ENCODE measurements around the gene ANO6.

The ANO6 gene

DNA sequence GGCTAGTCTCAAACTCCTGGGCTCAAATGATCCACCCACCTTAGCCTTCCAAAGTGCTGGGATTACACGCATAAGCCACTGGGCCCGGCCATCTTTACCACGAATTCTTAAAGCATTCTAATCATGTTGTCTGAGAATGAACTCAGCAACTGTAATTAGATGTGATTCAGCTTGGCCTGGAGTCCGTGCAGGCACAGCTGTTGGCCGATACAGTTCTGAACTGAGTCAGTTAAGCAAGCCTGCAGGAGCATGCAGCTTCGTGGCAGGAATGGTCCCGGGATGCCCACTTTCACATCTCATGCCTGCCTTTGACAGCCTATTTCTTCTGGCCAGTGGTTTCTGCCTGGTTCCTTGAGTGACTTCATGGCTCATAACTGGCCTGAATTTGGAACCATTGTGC lies 194.1 kb downstream of the ANO6 start:
- DNase-seq = no peak
- in situ Hi-C loops (cut with HindIII; ENCODE audit: low pct_ligation_motif_present, low pct_unique_long_range_greater_than_20kb, low sequenced_read_pairs) = no loop called here

DNA sequence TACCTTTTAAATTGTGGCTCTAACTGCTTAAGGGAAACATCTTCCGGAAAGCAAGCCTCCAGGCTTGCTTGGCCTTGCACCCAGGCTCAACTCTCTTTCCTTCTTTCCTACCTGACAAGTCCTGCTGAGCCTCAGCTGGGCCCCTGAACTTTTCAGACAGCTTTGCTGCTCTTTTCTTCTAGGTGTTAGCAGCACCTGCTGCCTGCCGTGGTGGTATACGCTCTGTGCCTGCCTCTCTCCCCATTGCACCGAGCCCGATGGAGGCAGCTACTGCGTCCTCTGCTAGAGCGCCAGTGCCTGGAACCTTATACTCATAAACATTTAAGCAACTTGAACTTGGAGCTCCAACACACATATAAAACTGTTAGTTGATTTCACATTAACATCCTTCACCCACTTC lies 195.7 kb downstream of the ANO6 start:
- in situ Hi-C loops (cut with HindIII; ENCODE audit: low pct_ligation_motif_present, low pct_unique_long_range_greater_than_20kb, low sequenced_read_pairs) = no loop called here
- no peak for DNase-seq

DNA sequence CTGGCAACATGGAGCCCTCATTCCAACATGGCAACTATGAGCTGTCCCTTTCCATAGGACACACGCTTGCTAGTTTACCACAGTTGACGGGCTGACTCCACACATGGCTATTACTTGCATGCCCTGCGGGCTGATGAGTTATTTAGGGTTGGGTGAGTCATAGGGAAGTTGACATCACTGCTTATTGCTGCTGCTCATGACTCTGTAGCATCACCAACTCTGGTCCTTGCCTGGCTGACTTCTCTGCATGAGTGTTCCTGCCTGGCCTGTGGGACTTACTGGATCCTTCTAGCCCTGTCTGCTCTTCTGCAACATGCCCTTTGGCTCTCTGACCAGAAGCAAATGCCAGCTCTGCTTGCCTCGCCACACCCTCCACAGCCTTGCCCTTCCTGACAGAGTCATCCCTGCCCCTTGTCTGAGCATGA lies 199.5 kb downstream of the ANO6 start:
- DNase-seq = peak; percentile 100
- in situ Hi-C loops (cut with HindIII; ENCODE audit: low pct_ligation_motif_present, low pct_unique_long_range_greater_than_20kb, low sequenced_read_pairs) = no loop called here

DNA sequence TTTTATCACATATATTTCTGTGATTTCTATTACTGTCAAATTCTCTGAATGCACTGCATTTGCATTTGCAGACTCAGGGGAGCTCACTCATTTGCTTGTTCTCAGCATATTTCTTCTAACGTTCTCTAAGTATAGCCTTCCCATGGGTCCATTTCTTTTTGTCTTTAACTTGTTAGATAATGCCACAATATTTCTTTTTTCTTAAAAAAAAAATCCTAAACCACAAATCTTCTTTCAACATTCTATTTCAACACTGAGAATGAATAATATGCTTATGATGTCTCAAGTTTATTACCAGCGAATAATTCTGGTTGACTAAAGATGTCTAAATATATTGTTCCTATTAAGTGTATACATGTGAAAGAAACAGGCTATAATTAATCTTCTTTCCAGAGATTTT lies 200.2 kb downstream of the ANO6 start:
- in situ Hi-C loops (cut with HindIII; ENCODE audit: low pct_ligation_motif_present, low pct_unique_long_range_greater_than_20kb, low sequenced_read_pairs) = no loop called here
- DNase-seq = no peak

DNA sequence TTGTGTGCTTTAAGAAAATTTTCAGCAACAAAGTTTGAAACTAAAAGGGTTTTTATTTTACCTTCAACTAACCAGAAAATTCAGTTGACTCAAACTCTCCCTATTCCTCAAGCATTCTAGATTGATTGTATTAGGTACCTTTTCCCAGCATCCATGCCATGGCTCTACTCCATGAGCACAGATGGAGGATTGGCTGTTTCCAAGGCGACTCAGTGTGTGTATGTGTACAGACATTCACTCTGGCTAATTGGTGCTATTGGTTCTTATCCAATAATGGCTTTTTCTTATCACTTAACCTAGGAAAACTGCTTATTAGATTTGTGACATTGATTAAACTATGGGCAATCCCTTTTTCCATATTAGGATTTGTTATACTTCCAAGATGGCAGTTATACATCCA lies 202.6 kb downstream of the ANO6 start:
- in situ Hi-C loops (cut with HindIII; ENCODE audit: low pct_ligation_motif_present, low pct_unique_long_range_greater_than_20kb, low sequenced_read_pairs) = no loop called here
- no peak for DNase-seq

DNA sequence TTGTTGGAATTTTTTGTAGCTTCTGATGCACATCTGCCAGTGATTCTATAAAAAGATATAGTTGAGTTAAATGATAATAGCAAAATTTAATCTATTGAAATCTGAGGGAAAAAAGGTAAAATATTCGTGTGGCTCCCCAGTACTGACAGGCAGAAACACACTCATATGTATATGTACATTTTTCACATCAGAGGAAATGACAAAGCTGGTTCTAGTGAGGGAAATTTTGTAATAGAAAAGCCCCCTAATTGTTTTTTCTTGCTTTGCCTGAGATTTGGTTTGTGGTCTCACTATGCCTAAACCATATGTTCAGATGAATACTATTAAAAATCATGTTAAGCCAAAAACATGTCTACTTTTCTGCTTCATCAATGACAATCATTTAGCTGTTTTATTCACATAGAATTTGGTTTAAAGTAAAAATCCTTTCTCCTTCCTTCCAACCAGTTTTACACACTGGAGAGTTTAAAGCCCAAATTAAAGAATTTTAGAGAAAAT lies 203.5 kb downstream of the ANO6 start:
- DNase-seq = no peak
- in situ Hi-C loops (cut with HindIII; ENCODE audit: low pct_ligation_motif_present, low pct_unique_long_range_greater_than_20kb, low sequenced_read_pairs) = no loop called here

DNA sequence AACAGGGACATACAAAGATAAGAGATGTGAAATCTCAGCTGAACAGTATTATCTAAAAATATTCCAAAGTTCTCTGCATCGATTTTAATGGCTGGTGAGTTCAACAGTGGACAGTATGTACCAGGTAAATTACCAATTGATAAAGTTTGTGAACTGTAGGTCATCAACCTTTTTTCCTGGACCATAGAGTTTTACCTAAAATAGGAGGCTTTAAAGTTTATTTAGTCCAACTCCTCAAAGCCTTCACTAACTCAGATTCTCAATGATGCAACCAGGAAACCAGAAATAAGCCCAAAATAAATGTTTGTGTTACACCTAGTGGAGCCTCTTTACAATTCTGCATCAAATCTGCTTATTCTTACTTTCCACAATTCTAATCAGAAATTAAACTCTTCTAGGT lies 205.8 kb downstream of the ANO6 start:
- no peak for DNase-seq
- in situ Hi-C loops (cut with HindIII; ENCODE audit: low pct_ligation_motif_present, low pct_unique_long_range_greater_than_20kb, low sequenced_read_pairs) = no loop called here

DNA sequence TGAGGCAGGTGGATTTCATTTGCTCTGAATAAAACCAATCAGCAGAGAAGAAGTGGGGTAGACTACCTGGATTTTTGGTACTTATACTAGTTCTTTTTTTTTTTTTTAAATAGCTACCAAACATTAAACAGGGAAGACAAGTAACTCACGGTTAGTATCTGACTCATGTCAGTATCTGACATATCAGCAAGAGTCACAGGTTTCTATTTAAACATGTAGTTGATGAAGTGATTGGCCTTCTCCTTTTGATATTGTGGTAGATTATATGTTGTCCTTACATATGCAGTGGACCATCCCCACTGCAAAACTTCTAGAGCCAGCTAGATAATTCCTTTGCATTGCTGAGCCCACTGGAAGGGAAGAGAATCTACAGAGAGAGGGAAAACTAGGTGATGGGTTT lies 208.0 kb downstream of the ANO6 start:
- no peak for DNase-seq
- in situ Hi-C loops (cut with HindIII; ENCODE audit: low pct_ligation_motif_present, low pct_unique_long_range_greater_than_20kb, low sequenced_read_pairs) = no loop called here

DNA sequence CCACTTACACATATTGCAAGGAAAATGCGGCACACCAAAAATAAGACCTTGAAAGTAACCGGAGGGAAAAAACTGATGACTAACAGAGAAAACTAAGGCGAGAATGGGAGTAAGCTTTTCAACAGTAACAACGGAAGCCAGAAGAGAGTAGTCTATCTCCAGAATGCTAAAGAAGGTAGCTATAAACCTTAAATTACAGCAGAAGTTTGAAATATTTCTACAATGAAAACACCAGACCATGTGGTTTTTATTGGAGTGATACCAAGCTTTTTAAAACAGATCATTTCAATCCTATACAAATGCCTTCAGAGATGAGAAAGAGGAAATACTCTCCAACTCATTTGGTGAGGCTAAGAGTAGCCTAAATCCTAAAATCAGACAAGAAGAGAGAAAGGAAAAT lies 209.5 kb downstream of the ANO6 start:
- no peak for DNase-seq
- in situ Hi-C loops (cut with HindIII; ENCODE audit: low pct_ligation_motif_present, low pct_unique_long_range_greater_than_20kb, low sequenced_read_pairs) = no loop called here

DNA sequence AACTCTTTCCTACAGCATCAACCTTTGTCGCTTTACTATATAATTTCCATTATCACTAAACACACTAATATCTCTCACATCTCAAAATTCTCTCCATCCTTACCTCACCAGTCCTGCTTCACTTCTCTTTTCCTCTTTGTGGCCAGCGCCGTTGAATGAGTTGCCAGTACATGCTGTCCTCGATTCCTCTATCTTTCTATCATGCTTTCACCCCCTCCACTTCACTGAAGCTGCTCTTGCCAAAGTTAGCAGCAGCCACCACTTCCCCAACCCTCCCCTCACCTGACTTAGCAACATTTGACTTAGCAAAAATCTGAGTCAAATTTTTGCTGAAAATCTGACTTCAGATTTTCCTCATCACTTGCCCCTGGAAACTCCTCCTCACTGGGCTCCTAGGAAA lies 210.4 kb downstream of the ANO6 start:
- no peak for DNase-seq
- in situ Hi-C loops (cut with HindIII; ENCODE audit: low pct_ligation_motif_present, low pct_unique_long_range_greater_than_20kb, low sequenced_read_pairs) = no loop called here

DNA sequence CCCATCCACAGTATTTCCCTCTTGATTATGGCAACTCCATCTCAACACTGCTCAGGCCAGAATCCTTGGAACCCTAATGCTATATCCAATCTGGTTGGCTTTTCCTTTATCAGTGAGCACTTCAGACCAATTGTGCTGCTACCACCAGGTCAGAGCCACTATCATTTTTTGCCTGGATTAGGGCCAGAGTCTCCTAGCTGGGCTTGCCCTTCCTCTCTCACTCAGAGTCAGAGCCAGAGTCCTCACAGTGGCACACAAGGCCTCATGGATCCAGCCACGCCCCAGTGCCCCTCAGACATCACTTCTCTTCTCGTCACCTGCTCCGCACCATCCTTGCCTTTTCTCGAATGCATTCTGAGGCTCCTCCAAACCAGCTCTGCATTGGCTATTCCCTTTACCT lies 211.1 kb downstream of the ANO6 start:
- no peak for DNase-seq
- in situ Hi-C loops (cut with HindIII; ENCODE audit: low pct_ligation_motif_present, low pct_unique_long_range_greater_than_20kb, low sequenced_read_pairs) = no loop called here

DNA sequence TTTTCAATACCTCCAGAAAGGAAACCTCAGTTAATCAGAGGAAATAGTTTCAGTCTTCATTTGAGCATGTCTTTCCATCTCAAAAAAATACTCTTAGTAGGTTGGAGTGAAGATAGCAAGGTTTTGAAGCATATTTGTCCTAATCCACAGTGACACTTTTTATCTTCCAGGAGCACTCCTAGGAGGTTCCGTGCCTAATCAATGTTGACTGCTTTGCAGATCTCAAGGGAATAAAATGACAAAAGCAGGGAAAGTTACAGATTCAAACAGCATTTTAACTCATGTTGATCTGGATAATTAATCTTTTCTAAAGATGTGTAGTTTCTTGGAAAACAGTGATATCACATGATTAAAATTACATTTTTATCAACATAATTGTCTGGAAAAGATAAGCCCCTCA lies 213.9 kb downstream of the ANO6 start:
- in situ Hi-C loops (cut with HindIII; ENCODE audit: low pct_ligation_motif_present, low pct_unique_long_range_greater_than_20kb, low sequenced_read_pairs) = no loop called here
- no peak for DNase-seq

DNA sequence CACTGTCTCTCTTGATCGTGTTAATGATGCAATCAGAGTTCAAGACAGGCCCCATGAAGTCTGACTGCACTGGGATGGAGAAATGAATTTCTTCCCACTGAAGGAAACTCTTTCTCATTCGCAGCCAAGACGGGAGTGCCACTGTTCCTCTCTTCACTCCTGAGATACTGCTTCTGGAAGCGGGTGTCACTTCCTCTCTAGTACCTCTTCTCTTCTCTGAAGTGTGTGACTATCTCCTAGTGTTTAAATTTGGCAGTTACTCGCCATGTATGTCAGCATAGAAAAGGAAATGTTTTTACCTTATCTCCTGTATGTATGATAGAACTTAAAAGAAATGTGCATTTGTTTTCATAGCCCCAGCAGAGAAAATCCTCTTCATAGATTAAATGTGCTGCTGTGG lies 215.2 kb downstream of the ANO6 start:
- in situ Hi-C loops (cut with HindIII; ENCODE audit: low pct_ligation_motif_present, low pct_unique_long_range_greater_than_20kb, low sequenced_read_pairs) = no loop called here
- no peak for DNase-seq

DNA sequence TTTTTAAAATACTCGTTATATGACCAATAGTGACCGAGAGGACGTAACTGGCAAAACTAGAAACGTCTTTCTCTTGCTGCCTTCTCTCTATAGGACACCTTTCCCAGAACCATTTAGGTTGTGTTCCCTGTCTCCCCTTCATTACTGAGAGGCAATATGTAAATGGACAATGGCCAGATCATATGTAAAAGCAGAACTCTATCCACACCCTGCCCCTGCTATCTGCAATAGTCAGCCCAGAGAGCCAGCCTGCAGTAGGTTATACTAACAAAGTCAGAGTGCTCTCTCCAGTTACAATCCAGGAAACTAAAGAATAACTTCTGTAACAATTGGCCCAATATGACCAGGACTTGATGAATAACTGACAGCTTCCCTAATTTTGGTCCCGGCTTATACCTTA lies 216.8 kb downstream of the ANO6 start:
- no peak for DNase-seq
- in situ Hi-C loops (cut with HindIII; ENCODE audit: low pct_ligation_motif_present, low pct_unique_long_range_greater_than_20kb, low sequenced_read_pairs) = no loop called here

DNA sequence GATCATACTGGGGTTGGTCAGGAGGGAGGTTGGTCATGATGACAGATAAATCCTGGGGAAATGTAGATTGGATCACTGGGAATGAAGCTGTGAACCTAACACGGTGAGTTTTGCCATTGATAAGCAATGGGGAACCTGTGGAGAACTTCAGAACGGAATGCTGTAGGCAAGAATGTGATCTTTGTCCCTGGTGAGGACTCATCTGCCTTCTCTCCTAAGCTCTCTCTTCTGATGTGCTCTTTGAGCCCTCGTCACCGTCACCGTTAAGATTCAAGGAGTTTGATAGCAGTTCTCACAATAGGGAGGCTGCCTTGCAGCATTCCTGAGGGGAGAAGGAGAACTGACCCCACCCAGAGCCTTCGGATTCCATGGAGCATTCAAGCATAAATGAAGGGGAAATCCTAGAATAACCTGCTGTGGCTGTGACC lies 217.6 kb downstream of the ANO6 start:
- DNase-seq = peak; percentile 34
- in situ Hi-C loops (cut with HindIII; ENCODE audit: low pct_ligation_motif_present, low pct_unique_long_range_greater_than_20kb, low sequenced_read_pairs) = no loop called here

DNA sequence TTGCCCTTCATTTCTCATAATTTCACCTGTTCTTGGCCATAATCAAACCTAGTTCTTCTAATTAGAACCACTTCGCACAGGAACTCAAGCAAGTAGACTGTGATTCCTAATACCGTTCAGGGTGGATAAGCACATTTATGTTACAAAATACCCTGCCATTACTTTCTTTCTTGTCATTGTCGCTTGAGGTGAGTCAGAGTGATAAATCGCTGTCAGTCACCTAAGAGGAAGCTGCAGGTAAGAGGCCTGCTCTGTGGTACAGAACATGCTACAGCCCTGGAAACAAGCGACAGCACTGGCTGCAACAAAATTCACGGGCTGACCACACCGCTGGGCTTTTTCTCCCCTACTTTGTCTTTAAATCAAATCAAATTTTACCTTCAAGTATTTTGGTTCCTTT lies 218.2 kb downstream of the ANO6 start:
- no peak for DNase-seq
- in situ Hi-C loops (cut with HindIII; ENCODE audit: low pct_ligation_motif_present, low pct_unique_long_range_greater_than_20kb, low sequenced_read_pairs) = no loop called here

DNA sequence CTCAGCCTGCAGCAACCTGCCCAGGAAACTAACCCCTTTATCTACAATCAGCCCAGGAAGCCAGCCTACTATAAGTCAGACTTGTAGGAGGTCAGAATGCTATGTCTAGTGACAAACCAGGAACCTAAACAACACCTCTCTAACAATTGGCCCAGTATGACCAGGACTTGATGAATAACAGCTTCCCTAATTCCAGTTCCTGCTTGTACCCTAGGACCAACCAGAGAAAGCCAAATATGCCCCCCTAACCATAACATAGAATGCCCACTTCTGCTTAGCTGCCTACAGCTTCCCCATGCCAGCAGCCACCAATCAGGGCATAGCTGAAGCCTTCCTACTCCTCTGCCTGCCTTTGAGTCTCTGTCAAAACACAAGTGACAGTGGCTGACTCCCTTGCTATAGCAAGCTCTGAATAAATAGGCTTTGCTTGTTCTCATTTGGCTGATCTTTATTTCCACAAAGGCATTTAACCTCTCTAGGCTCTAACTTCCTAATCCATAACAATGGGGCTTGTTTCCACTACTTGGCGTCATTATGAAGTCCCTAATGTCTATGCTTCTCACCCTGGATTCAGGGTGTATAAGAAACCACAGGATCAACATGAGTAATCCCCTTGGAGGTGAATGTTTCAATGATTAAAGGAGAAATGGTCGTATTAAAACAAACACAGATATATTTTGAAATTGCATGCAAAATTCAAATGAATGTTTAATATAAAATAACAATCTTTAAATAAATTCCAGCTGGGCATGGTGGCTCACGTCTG lies 220.2 kb downstream of the ANO6 start:
- in situ Hi-C loops (cut with HindIII; ENCODE audit: low pct_ligation_motif_present, low pct_unique_long_range_greater_than_20kb, low sequenced_read_pairs) = no loop called here
- DNase-seq = no peak

DNA sequence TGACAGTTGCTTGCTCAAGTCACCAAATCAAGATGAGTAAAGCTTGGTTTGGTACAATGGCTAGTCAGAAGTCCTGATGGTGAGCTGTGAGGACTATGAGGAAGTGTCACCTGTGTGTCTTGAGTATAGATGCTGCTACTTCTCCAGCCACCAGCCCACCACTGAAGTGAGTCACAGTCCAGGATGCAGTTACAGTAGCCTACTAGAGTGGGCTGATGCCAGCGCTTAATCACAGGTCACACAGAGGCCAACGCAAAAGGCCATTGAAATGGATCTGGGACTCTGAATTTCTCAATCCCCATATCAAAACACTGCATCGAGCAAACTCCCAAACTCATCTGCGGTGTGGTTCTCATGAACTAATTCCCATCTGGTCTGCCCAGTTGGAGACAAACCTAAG lies 223.1 kb downstream of the ANO6 start:
- in situ Hi-C loops (cut with HindIII; ENCODE audit: low pct_ligation_motif_present, low pct_unique_long_range_greater_than_20kb, low sequenced_read_pairs) = no loop called here
- no peak for DNase-seq

DNA sequence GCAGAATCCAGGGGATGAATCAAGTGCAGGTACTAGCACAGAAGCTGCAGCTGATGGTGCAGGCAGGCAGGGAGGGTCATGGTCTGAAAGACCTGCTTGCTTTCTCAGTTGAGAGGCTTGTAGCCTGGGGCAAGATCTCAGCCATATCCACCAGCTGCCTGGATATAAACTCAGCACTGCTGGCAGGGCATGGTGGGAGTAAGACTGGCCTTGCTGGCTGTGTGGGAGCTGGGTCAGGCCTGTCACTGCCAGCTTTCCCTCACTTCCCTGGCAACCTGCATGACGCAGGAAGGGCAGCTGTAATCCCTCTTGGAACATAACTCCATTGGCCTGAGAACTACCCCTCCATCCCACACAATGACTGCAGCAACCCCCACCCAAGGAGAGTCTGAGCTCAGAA lies 230.1 kb downstream of the ANO6 start:
- in situ Hi-C loops (cut with HindIII; ENCODE audit: low pct_ligation_motif_present, low pct_unique_long_range_greater_than_20kb, low sequenced_read_pairs) = no loop called here
- DNase-seq = no peak

DNA sequence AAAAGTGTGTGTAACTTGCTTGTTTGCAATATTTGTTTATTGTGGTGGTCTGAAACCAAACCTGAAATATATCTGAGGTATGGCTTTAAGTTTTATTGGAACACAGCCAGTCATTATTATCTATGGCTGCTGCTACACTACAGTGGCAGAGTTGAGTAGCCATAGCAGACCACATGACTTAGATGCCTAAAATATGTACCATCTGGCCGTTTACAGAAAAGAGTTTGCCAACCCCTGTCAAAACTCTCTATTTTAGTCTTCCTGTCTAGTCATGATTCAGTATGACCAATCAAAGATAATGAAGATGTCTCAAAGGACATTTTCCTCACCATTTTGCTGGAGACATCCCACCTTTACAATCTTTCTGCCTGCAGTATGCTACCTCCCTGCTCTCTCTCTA lies 242.3 kb downstream of the ANO6 start:
- in situ Hi-C loops (cut with HindIII; ENCODE audit: low pct_ligation_motif_present, low pct_unique_long_range_greater_than_20kb, low sequenced_read_pairs) = no loop called here
- no peak for DNase-seq
